ENCODE results near the gene FBXO10.

FBXO10 gene

DNA sequence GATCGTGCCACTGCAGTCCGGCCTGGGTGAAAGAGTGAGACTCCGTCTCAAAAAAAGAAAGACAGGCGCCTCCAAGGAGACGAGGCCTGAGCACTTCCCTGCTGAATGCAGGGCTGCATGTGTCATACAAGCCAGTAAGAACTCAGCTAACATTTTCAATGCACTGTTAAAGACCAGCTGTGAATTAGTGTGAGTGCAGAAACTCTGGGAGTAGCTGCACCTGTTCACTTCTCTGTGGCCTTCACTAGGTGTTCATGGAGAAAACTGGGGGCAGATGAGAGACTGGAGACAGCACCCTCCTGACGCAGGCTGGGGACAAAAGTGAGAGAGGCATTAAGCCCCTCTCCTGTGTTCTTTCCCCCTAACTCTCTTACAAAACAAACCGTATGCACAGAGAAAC lies 41.8 kb downstream of the FBXO10 start:
- TF ChIP-seq, protein P1, sequence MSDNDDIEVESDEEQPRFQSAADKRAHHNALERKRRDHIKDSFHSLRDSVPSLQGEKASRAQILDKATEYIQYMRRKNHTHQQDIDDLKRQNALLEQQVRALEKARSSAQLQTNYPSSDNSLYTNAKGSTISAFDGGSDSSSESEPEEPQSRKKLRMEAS (IDR thresholded peaks at IDR 0.05; ENCODE audit: low read depth, low read length), result no peak
- TF ChIP-seq CTCF (IDR thresholded peaks at IDR 0.05; ENCODE audit: low read depth, low read length), result no peak
- no peak for TF ChIP-seq MYC (IDR thresholded peaks at IDR 0.05; ENCODE audit: low read depth, low read length)
- no peak for TF ChIP-seq POLR2A (IDR thresholded peaks at IDR 0.05; ENCODE audit: extremely low read depth, insufficient read length)
- no peak overlapping the region for H3K4me3 ChIP-seq (ENCODE audit: low read depth, low read length)
- DNase-seq (ENCODE audit: low read depth), result no peak

GRCh38 chr9:37531699-37532098 lies 44.5 kb downstream of the FBXO10 start:
- no peak for DNase-seq (ENCODE audit: low read depth)
- TF ChIP-seq, protein P1 (IDR thresholded peaks at IDR 0.05; ENCODE audit: low read depth, low read length), result no peak
- TF ChIP-seq MYC (IDR thresholded peaks at IDR 0.05; ENCODE audit: low read depth, low read length), result no peak
- TF ChIP-seq CTCF (IDR thresholded peaks at IDR 0.05; ENCODE audit: low read depth, low read length), result no peak
- TF ChIP-seq POLR2A (IDR thresholded peaks at IDR 0.05; ENCODE audit: extremely low read depth, insufficient read length), result no peak
- H3K4me3 ChIP-seq (ENCODE audit: low read depth, low read length), result no peak overlapping the region

DNA sequence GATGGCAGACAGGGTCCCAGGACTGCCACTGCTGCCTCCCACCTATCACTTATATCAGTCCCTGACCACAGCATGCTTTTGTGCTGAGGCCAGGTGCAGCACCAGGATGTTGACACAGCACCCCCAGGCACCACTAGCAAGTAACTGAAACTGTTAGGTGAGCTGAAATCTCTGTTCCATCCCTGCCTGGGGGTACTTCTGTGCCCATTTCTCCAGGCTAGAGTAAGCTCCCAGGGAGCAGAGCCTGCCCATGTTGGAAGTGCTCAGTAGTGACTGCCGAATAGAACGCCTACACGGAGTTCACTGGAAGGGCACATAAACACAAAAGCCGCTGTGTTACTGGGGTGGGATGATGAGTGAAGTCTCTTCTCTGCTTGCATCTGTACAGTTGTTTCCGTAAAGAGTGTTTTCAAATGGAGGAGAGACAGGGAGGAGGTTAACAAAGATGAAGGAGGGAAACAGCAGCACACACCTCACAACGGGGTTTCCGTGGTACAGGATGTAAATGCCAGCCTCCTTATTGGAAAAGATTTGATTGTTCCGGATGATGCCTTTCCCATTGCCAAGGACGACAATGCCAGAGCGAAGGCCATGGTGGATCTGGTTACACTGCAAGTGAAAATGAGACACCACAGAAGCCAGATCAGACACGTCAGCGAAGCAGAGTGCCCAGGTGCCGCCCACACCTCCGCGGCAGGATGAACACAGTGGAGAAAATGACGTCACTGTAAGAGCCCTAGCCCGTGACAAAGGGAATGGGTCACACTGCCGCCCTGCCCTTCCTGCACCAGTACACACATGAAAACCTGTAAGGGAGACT lies 47.3 kb downstream of the FBXO10 start:
- no peak for DNase-seq (ENCODE audit: low read depth)
- H3K4me3 ChIP-seq (ENCODE audit: low read depth, low read length), result no peak overlapping the region
- TF ChIP-seq MYC (IDR thresholded peaks at IDR 0.05; ENCODE audit: low read depth, low read length) (no peak), CTCF (IDR thresholded peaks at IDR 0.05; ENCODE audit: low read depth, low read length) (no peak), POLR2A (IDR thresholded peaks at IDR 0.05; ENCODE audit: extremely low read depth, insufficient read length) (no peak)
- TF ChIP-seq, protein P1 (IDR thresholded peaks at IDR 0.05; ENCODE audit: low read depth, low read length), result no peak

DNA sequence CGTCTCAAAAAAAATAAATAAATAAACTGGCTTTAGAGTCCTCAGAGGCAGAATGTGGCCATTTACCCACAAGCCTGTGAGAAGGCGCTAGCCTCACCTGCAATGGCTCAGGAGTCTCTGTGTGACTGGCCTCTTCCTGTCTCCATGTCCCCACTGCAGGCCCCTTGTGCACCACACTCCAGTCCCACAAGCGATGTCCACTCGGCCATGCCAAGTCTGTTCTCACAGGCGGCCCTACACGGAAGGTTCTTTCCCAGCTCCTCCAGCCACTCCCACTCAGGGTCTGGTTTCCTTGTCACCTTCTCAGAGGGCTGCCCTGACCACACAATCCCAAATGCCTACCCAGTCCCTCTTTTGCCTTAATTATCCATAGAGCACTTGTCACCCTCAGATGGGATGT lies 52.3 kb downstream of the FBXO10 start:
- TF ChIP-seq, protein P1 (IDR thresholded peaks at IDR 0.05; ENCODE audit: low read depth, low read length), result no peak
- TF ChIP-seq POLR2A (IDR thresholded peaks at IDR 0.05; ENCODE audit: extremely low read depth, insufficient read length), result no peak
- DNase-seq (ENCODE audit: low read depth), result no peak
- no peak overlapping the region for H3K4me3 ChIP-seq (ENCODE audit: low read depth, low read length)

- no peak for TF ChIP-seq CTCF (IDR thresholded peaks at IDR 0.05; ENCODE audit: low read depth, low read length)
- no peak for TF ChIP-seq POLR2A (IDR thresholded peaks at IDR 0.05; ENCODE audit: extremely low read depth, insufficient read length)
- TF ChIP-seq, protein P1 (IDR thresholded peaks at IDR 0.05; ENCODE audit: low read depth, low read length), result no peak
- no peak for TF ChIP-seq MYC (IDR thresholded peaks at IDR 0.05; ENCODE audit: low read depth, low read length)
- no peak for DNase-seq (ENCODE audit: low read depth)
- H3K4me3 ChIP-seq (ENCODE audit: low read depth, low read length), result no peak overlapping the region
Observed at GRCh38 chr9:37522971-37523370, 53.2 kb downstream of the FBXO10 start.

DNA sequence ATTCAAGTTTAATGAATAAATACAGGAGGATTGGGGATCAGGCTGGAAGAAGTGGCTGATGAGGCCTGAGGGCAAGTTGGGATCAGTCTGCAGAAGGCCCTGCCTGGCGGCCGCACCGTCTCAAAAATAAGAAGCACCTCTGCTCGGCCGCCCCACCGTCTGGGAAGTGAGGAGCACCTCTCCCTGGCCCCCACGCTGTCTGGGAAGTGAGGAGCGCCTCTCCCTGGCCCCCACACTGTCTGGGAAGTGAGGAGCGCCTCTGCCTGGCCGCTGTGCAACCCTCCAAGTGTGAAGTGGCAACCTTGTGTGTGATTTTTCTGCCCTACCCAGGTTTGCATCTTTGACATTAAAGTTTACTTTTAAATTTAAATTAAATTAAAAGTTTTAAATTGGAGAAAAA lies 55.1 kb downstream of the FBXO10 start:
- DNase-seq (ENCODE audit: low read depth), result no peak
- TF ChIP-seq MYC (IDR thresholded peaks at IDR 0.05; ENCODE audit: low read depth, low read length), result no peak
- TF ChIP-seq CTCF (IDR thresholded peaks at IDR 0.05; ENCODE audit: low read depth, low read length), result no peak
- no peak for TF ChIP-seq POLR2A (IDR thresholded peaks at IDR 0.05; ENCODE audit: extremely low read depth, insufficient read length)
- TF ChIP-seq, protein P1 (IDR thresholded peaks at IDR 0.05; ENCODE audit: low read depth, low read length), result no peak
- no peak overlapping the region for H3K4me3 ChIP-seq (ENCODE audit: low read depth, low read length)

All from NB4 (cell line).